DOHH2 (cell line): ENCODE data around the gene LANCL3.

Experiments
- H3F3A ChIP-seq: fragments of 200-600 bp; sonication (generic), shearing (Covaris generic); 2 replicates; pipeline ENCODE4 v1.6.0; 2016; ENCODE audit warnings: antibody characterized with exemption, mild to moderate bottlenecking; ENCODE audit not compliant: control insufficient read depth, insufficient read depth
- H3K27ac ChIP-seq: fragments of 200-600 bp; sonication (generic); 2 replicates; pipeline ENCODE4 v1.5.1; 2014; ENCODE audit warnings: low read depth, mild to moderate bottlenecking, low read length, moderate library complexity
- H3K27me3 ChIP-seq: fragments of 200-600 bp; sonication (generic); 2 replicates; pipeline ENCODE4 v1.6.1; 2014; ENCODE audit warnings: mild to moderate bottlenecking, low read length, mixed read lengths; ENCODE audit not compliant: control insufficient read depth
- H3K36me3 ChIP-seq: fragments of 200-600 bp; sonication (generic); 2 replicates; pipeline ENCODE4 v1.6.1; 2014; ENCODE audit warnings: mild to moderate bottlenecking, low read length, moderate library complexity, mixed read lengths; ENCODE audit not compliant: control insufficient read depth
- H3K4me1 ChIP-seq: fragments of 200-600 bp; sonication (generic); 2 replicates; pipeline ENCODE4 v1.6.1; 2014; ENCODE audit warnings: mild to moderate bottlenecking, low read length, mixed read lengths; ENCODE audit not compliant: control insufficient read depth
- H3K4me2 ChIP-seq: fragments of 200-600 bp; sonication (generic); 2 replicates; pipeline ENCODE4 v1.6.0; 2014; ENCODE audit warnings: mild to moderate bottlenecking, low read length, moderate library complexity
- H3K4me3 ChIP-seq: fragments of 200-600 bp; sonication (generic); 2 replicates; pipeline ENCODE4 v1.5.1; 2014; ENCODE audit warnings: mild to moderate bottlenecking, low read length, mixed read lengths
- H3K79me2 ChIP-seq: fragments of 200-600 bp; sonication (generic); 2 replicates; pipeline ENCODE4 v1.6.1; 2014; ENCODE audit warnings: mild to moderate bottlenecking, low read length, mixed read lengths; ENCODE audit not compliant: control insufficient read depth
- H3K9me2 ChIP-seq: fragments of 200-600 bp; sonication (generic); replicated peaks from 2 replicates; pipeline ENCODE4 v1.6.1; 2014; ENCODE audit warnings: mild to moderate bottlenecking, low read length, mixed read lengths; ENCODE audit not compliant: control insufficient read depth
- H3K9me3 ChIP-seq: fragments of 200-600 bp; sonication (generic); 2 replicates; pipeline ENCODE4 v1.6.1; 2014; ENCODE audit warnings: antibody characterized with exemption, low read length, mixed read lengths; ENCODE audit not compliant: control insufficient read depth, insufficient read depth
- H4K20me1 ChIP-seq: fragments of 200-600 bp; sonication (generic); 2 replicates; pipeline ENCODE4 v1.6.0; 2014; ENCODE audit warnings: low read depth, mild to moderate bottlenecking, antibody characterized with exemption, low read length, moderate library complexity; ENCODE audit not compliant: control insufficient read depth, insufficient read depth
- CTCF ChIP-seq: fragments of 200-600 bp; sonication (generic); IDR thresholded peaks from one replicate; pipeline ENCODE4 v1.5.1; 2014; ENCODE audit warnings: antibody characterized with exemption, mild to moderate bottlenecking, low read depth, low read length; ENCODE audit not compliant: poor library complexity, severe bottlenecking
- EZH2phosphoT487 ChIP-seq: fragments of 200-600 bp; sonication (generic); IDR thresholded peaks from 2 replicates; pipeline ENCODE4 v1.6.1; 2017; ENCODE audit warnings: borderline replicate concordance, mild to moderate bottlenecking, antibody characterized with exemption, low read length, moderate library complexity, mixed read lengths

Gene LANCL3

GRCh38 chrX:37701588-37701987 is 130.1 kb downstream of the LANCL3 start:
- Histone ChIP-seq H3K4me2 (no peak overlapping the region), H3K4me3 (no peak overlapping the region), H4K20me1 (no peaks in the 10 kb centered on the region), H3K9me3 (no peaks in the 10 kb centered on the region), H3K4me1 (no peaks in the 10 kb centered on the region), H3K27ac (no peak overlapping the region), H3K36me3 (no peaks in the 10 kb centered on the region), H3F3A (no peaks in the 10 kb centered on the region), H3K79me2 (no peaks in the 10 kb centered on the region), H3K9me2 (no peaks in the 10 kb centered on the region), H3K27me3 (no peaks in the 10 kb centered on the region)
- TF ChIP-seq EZH2phosphoT487 (no peak), CTCF (no peak)

DNA sequence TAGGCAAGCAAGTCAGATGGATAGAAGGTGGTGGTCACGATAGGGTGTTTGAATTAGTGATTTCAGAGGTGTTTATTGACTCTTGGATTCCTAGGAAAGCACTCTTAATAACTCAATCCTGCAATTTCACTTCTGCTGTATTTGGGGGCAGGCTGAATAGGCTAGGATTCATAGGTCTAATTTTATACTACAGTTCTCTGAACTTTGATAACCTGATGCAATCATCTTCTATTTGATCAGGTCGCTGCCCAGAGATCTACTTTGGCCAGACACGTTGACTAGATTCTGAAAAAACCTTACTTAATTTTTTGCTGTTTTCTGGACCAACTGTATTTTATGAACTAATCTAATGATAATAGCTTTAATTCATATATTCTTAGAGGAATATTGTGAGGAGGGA is 140.5 kb downstream of the LANCL3 start:
- Histone ChIP-seq H3K4me1 (no peaks in the 10 kb centered on the region), H3K27ac (no peak overlapping the region)
- no peak for TF ChIP-seq CTCF
- no peak for TF ChIP-seq EZH2phosphoT487

DNA sequence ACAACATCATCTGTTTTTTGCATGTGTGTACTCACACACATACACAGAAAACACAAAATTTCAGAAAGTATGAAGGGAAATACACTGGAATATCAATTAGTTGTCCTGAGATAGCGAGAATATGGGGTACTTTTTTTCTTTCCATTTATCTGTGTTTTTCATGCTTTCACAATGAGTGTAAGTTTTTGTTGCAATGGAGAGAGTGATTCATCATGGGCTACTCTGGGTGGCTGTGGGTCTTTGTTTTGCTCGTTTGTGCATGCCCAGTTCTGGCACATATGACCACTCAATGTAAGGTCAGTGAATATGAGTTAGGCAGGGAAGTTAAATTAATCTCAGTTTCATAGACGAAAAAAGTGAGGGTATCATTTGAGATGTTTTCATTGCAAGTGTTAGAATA is 141.0 kb downstream of the LANCL3 start:
- H3K4me2 ChIP-seq = no peak overlapping the region
- H3K27me3 ChIP-seq = no peaks in the 10 kb centered on the region
- H4K20me1 ChIP-seq = no peaks in the 10 kb centered on the region
- TF ChIP-seq EZH2phosphoT487 (no peak), CTCF (no peak)
- no peaks in the 10 kb centered on the region for H3K9me3 ChIP-seq
- no peaks in the 10 kb centered on the region for H3F3A ChIP-seq
- H3K4me1 ChIP-seq = no peaks in the 10 kb centered on the region
- H3K4me3 ChIP-seq = no peak overlapping the region
- no peak overlapping the region for H3K27ac ChIP-seq
- H3K9me2 ChIP-seq = no peaks in the 10 kb centered on the region
- H3K79me2 ChIP-seq = no peaks in the 10 kb centered on the region
- no peaks in the 10 kb centered on the region for H3K36me3 ChIP-seq

More for the DNA sequence above, 140.5 kb downstream of the LANCL3 start:
- Histone ChIP-seq H3K79me2 (no peaks in the 10 kb centered on the region), H3K4me3 (no peak overlapping the region), H3K9me3 (no peaks in the 10 kb centered on the region), H4K20me1 (no peaks in the 10 kb centered on the region), H3K4me2 (no peak overlapping the region), H3F3A (no peaks in the 10 kb centered on the region), H3K36me3 (no peaks in the 10 kb centered on the region), H3K9me2 (no peaks in the 10 kb centered on the region), H3K27me3 (no peaks in the 10 kb centered on the region)

DNA sequence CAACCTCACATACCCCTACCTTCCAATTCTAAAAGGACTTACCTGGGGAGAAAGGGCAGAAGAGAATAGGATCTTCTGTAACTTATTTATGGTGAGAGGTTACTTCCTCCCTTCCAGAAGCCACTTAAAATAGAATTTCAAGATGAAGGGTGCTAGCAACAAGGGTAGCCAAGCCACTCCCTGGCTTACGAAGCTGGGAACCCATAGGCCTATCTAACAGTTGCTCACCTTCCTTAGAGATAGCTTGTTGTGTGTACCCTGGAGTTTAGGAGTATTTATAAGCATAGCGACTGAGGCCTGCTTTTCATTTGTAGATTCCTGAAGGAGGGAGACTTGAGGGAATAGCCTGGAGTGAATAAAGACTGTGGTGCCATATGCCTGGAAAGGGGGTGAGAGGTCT is 143.0 kb downstream of the LANCL3 start:
- Histone ChIP-seq H3F3A (no peaks in the 10 kb centered on the region), H3K4me2 (no peak overlapping the region), H3K9me3 (no peaks in the 10 kb centered on the region), H3K36me3 (no peaks in the 10 kb centered on the region), H3K27ac (no peak overlapping the region), H3K4me3 (no peak overlapping the region), H4K20me1 (no peaks in the 10 kb centered on the region), H3K4me1 (no peaks in the 10 kb centered on the region), H3K9me2 (no peaks in the 10 kb centered on the region), H3K27me3 (no peaks in the 10 kb centered on the region), H3K79me2 (no peaks in the 10 kb centered on the region)
- TF ChIP-seq EZH2phosphoT487 = no peak
- no peak for TF ChIP-seq CTCF
